CD4-positive, alpha-beta T cell treated with Interleukin-15 for 4 hours (primary cell): ENCODE measurements around the gene PRDX2.
"Not testable (repeated sequence)": the region's sequence is repeated elsewhere in the genome, so short reads cannot be mapped to it uniquely, and the experiment has no call there.

ENCODE experiments used
- DNase-seq: peaks from one replicate; pipeline ENCODE4 v3.0.0-alpha.2; 2020; ENCODE audit warnings: low spot score

PRDX2 gene

DNA sequence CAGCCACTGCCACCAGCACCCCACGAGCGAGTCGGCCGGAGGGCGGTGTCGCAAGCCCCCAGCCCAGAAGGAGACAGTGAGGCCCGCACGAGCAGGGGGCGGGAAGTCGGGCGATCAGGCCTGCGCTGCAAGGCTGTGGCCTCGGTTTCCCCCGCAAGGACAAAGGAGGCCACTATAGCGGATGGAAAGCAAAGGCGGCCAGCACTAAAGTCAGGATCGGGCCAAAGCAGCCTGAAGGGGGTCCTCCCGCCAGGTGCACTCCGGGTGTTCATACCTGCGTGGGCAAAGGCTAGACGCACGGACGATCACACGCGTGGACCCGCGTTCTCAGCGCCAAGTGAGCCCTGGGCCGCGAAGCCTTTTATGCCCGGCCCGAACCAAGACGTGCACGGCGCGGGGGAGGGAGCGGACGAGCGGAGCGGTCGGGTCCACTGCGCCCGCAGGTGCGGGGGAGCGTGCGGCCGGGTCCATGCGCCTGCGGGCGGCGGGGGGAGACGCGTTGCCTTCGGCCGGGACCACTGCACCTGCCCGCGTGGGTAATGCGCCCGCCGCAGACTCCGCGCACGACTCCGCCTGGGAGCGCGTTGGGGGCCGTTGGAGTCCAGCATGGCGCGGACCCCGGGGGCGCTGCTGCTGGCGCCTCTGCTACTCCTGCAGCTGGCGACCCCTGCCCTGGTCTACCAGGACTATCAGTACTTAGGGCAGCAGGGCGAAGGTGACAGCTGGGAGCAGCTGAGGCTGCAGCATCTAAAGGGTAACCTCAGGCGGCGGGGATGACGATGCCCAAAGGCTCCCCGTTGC, at the start of gene PRDX2, which contains the start of gene THSD8:
TSS of gene PRDX2 (minus strand) at position 335 of the 801 bp plus-strand sequence. CDS start 539 bp downstream, outside the sequence.
TSS of gene THSD8 (plus strand) at position 604 of the 801 bp plus-strand sequence. CDS start at position 607, 3 bp downstream.
- peak; percentile 75 for DNase-seq

DNA sequence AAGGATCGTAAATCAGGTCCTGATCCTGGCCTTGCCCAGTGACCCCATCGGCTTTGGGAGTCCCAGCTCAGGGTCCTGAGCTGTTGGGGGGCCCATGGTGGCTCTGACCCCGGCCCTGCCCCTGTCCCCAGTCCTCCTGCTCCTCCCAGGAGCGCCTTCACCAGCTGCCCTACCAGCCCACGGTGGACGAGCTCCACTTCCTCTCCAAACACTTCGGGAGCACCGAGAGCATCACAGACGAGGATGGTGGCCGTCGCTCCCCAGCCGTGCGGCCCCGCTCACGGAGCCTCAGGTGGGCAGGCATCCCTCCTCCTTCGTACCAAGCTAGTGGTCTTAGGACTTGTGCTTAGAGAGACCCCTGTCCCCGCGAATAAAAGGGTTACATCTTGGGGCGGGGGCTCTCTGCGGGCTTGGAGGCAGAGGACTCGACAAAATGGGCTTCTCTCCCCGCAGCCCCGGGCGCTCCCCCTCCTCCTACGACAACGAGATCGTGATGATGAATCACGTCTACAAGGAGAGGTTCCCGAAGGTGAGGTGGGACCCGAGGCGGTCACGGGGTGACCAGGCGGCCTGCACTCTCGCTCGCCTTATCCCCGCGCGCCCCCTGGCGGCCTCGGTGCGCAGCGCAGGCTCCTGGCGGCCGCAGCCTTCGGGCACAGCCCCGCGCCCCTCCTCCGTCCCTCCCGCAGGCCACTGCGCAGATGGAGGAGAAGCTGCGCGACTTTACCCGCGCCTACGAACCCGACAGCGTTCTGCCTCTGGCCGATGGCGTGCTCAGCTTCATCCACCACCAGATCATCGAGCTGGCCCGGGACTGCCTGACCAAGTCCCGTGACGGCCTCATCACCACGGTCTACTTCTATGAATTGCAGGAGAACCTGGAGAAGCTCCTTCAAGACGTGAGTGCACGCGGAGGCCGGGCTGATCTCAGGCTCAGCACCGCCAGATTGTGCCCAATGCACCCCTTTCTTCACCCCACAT, 45.8 kb upstream of the PRDX2 start:
- peak; percentile 84 for DNase-seq

DNA sequence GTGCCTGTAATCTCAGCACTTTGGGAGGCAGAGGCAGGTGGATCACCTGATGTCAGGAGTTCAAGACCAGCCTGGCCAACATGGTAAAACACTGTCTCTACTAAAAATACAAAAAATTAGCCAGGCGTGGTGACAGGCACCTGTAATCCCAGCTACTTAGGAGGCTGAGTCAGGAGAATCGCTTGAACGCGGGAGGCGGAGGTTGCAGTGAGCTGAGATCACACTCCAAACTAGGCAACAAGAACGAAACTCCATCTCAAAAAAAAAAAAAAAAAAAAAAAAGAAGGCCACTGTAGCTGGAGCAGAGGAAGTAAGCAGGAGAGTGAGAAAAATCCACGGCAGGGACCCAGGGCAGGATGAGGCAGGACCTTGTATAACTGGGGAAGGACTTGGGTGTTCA, 45.0 kb upstream of the PRDX2 start:
- not testable (repeated sequence) for DNase-seq

DNA sequence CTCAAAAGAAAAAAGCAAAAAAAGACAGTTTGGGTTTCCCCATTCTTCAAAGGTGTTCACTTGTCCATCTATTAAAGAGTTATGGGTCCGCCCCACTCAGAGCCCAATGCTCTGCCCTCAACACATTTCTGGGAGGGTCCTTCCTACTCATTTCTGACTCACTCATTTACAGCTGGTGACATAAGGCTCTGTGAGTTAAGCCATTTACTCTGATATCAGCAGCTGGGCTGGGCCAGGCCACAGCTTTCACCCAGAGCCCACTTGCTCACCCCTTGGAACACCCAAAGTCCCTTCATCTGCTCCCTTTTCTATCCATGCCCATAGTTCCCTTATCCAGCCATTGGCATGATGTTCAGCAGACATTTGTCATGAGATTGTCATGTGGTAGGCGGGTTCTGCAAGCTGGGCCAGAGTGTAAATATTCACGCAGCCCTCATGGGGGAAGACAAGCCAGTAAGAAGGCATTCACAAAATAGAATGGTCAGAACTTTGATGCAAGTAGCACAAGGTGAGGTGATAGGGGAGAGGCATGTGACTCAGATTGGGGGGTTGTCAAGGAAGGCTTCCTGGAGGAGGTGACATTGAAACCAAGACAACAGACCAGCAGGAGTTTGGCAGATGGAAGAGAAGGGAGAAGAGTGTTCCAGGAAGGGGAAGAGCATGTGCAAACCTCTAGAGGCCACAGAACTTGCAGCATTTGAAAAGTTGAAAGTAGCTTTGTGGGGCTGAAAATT, 42.6 kb upstream of the PRDX2 start:
- DNase-seq: no peak

DNA sequence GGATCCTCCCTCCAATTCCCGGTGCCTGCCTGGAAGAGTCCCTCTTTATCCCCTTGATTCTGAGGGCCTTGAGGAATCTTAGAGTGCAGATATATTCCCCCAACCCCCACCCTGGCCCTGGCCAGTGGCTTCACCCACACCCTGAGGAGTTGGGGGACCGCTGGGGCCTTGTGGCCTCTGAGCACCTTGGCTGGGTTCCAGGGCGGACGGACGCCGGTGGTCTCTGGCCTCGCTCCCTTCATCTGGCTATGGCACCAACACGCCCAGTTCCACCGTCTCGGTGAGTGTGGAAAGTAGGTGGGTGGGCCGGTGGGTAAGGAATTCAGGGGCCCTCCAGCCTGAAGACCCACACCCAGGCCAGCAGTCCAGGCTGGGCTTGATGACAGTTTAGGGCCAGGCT, 41.7 kb upstream of the PRDX2 start:
- no peak for DNase-seq

DNA sequence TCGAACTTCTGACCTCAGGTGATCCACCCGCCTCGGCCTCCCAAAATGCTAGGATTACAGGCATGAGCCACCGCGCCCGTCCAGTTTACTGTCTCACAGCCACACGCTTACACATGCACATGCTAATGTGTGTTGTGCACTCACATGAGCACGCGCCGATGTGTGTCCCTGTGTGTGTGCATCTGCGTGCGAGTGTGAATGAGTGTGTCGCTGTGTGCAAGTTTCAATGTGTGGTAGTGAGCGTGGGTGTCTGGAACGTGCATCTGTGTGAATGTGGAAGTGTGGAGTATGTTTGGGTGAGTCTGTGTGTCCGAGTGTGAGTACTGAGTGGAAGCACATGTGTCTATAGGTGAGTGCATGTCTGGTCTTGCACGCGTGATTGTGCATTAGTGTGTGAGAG, 40.9 kb upstream of the PRDX2 start:
- no peak for DNase-seq

DNA sequence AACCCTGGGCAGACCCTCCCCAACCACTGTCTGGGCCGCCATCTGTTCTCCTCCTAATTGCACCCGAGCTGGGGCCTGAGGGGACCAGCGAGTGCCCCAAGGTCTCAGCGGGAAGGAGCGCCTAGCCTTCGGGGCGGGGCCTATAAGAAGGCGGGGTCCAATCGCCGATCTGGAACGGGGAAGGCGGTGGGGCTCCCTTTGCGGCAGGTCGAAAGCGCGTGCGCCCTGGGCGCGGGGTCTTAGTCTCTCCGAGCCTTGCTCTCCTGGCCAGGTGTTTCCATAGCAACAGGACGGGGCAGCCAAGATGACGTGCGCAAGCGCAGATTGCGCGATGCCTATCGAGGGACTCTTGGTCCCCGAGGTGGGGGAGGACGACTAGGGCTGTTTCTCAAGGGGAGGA, 39.5 kb upstream of the PRDX2 start:
- no peak for DNase-seq

DNA sequence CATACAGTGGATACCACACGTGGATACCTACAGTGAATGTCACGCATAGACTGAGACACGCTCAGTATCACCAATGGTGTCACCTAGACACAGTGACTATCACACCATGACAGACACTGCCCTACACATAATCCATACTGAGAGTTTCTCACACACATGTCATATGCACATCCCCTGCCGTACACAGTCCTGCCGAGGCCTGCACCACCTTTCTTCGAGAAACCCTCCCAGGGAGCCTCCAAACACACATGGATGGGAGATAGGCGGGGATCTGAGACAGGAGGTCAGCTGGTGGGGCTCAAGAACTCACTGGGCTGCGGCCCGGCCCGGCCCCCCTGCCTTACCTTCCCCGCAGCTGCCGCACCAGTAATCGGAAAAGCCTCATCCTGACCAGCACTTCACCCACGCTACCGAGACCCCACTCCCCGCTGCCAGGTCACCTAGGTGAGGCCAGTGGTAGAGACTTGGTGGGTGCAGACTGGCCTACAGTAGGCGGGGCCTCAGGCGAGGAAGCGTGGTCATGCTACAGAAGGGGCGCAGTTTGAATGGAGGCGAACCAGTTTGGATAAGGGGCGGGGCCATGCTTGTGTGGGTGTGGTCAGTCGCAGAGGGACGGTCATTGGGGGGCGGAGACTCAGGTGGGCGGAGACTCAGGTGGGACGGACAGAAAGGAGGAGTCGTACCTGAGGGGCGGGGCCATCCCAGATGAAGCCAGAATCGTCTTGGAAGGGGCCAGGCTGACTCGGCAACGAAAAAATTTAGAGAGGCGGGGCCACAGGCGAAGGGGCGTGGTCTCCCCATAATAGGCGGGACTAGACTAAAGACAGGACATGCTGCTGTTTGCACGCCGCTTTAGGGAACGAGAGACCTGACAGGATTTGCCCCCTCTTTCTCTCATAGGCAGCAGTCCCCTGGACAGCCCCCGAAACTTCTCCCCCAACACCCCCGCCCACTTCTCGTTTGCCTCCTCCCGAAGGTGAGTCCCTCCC, 38.8 kb upstream of the PRDX2 start:
- no peak for DNase-seq

DNA sequence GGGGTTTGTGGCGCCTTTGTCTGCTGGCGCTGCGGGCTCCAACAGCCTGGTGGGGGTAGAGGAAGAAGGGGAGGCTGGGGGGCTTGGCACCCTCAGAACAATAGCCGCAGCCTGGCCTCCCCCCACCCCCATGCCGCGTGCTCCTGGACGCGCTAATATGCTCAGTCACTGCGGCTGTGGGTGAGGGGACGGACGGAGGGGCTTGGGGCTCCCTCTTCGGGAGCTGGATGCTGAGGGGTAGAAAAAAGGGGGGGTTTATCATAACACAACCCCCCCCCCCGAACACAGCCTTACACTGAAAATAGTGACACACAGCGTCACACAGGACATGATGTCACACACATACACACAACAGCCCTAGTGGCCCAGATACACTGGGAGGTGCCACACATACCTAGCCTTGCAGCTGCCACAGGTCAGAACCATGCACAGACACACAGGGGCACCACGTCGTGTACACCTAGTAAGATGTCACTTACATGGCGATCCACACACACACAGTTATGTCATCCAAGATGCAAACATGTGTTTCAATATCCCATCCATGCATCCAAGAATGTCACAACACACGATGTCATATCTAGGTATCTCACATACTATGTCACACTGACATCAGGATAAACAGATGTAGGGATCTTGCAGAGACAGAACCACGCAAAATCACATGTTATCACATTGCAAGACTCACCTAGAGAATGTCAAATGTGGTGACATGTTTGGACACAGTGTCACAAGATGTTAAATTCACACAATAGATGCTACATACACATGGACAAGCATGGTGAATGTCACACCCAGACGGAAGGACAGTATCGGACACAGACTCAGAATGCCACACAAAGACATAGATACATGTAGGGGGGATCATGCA, 37.5 kb upstream of the PRDX2 start:
- no peak for DNase-seq

DNA sequence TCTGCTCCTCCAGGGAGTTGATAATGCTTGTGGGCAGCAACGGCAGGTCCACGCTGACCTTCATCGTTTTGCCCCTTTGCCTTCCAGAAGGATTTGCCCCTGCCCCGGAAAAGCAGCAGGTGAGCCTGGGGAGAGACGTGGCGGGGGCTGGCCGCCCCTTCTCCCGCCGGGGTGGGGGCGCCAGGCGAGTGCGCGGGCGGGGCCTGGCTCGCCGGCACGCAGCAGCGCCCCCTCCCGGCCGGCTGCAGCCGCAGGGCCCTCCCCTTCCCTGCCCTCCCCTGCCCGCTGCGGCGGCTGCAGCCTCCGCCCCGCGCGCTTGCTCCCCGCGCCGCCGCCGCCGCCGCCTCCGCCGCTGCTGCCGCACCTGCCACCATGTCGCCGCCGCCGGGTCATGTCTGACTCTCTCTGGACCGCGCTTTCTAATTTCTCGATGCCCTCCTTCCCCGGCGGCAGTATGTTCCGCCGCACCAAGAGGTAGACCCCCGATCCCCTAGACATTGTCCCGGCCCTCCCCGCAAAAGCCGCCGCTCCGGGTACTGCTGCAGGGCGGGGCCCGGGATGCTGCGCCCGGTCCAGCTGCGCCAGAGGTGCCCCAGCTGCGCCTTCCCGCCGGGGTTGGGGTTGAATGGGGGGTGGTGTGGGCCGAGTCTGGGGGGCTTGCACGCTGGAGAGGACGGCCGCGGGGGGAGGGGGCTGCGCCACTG, 36.7 kb upstream of the PRDX2 start, which contains the start of gene MAST1:
TSS of gene MAST1 (plus strand) at position 334 of the 704 bp plus-strand sequence. CDS start at position 392, 58 bp downstream.
- DNase-seq: peak; percentile 25

DNA sequence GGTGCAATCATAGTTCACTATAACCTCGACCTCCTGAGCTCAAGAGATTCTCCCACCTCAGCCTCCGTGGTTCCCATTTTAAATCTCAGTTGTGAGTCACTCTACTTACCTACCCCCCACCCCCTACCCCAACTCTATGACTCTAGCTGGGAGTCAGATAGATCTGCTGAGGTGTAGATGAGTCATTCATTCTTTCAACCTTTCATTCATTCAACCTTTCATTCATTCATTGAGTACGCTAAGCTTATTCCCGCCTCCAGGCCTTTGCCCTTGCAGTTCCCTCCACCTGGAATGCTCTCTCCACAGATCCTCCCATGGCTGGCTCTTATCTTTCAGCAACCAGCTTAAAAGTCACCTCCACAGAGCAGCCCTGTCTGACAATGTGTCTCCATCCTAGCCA, 35.6 kb upstream of the PRDX2 start:
- DNase-seq: no peak

DNA sequence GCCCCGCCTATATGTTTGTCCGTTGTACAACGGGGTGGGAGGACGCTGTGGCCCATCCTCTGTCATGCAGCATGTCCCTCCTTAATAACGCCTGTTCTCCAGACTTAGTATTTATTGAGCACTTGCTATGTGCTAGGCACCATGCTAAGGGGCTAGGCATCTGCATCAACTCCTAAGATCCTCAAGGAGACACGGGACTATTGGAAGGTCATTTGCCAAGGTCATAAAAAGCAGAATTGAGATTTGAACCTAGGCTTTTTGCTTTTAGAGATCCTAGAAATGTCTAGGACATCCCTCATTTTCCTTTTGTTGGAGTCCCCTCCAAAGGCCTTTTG, 34.9 kb upstream of the PRDX2 start:
- DNase-seq: no peak

DNA sequence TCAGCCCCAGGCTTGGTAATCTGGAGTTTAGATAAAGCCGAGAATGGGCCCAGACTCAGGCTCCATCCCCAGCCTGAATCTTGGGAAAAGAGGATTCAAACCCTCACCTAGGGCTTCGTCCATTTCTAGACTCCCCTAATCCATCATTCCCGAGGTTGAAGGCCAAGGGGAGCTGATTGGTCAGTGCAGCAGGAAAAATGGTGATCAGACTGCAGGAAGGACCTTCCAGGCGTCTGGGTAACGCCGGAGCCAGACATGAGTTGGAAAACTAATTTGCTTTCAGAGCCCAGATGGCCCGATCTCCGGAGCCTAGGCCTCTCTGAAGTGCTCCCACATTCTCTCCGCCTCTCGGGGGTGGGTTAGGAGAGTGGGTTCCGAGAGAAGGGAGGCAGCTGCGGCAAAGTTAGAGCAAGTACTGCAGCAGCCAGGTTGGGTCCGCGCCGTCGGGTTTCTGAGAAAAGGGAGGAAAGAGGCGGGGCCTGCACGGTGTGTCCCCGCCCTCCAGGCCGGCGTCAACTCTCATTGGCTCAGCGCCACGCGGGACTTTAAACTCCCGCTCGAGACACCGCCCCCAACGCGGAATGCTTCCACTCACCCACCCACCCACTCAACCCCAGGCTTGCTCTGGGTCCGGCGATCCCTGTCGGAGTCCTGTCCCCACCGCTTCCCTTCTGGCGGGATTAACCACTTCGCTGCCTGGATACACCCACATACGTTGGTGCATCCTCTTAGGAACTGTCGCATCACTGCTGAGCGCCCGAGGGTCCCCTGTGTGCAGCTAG, 33.6 kb upstream of the PRDX2 start:
- DNase-seq: no peak

DNA sequence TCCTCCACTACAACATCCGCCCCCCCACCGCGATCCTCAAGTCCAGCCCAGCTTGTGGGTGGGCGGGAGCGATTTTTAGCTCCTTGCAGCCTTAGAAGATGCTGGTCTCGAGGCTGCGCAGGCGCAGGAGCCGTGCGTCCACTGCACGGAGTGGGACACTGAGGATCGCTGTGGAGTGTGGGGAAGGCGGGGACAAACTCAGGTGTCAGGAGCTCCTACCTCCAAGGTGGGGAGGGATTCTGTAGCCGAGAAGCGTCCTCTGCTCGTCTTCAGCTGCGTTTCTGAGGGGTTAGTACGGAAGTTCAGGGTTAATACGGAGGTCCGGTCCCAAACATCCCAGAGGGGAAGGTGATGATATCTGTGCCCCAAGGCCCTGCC, 33.0 kb upstream of the PRDX2 start, which contains the start of gene RTBDN:
TSS of gene RTBDN (minus strand) at position 14 of the 378 bp plus-strand sequence. CDS start 4,600 bp downstream, outside the sequence.
- DNase-seq: no peak

DNA sequence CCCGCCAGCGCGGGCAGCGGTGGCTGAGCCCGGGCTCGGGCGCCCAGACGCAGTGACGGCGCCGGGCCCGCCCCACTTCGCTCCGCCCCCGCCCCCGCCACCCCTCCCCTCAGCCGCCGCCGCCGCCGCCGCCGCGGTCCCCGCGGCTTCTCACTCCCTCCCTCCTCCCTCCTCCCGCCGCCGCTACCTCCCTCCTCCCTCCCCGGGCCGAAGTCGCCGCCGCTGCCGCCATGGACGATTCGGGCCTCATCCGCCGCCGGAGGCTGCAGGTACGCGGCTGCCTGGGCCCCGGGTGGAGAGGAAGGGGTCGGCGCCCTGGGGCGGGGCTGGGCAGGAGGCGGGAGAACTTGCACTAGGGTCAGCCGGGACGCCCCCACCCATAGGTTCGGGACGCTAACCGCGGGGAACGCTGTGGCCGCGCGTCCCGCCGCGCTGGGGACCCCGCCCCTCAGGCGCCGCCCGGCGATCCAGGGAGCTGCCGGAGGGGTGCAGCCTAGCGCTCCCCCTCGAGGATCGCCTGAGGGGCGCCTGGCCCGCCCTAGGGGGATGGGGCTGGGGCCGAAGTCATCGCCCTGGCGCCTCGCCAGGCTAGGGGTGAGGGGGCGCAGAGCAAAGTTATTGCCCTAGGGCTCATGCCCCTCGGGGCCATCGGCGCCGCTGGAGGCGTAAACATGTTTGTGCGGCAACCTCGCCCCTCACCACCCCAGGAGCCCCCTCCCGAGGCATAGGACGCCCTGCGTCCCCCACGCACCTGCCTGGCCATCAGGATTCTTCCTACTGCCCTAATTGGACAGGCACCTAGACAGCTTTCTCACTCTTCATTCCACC, 32.4 kb upstream of the PRDX2 start:
- DNase-seq: peak; percentile 27

DNA sequence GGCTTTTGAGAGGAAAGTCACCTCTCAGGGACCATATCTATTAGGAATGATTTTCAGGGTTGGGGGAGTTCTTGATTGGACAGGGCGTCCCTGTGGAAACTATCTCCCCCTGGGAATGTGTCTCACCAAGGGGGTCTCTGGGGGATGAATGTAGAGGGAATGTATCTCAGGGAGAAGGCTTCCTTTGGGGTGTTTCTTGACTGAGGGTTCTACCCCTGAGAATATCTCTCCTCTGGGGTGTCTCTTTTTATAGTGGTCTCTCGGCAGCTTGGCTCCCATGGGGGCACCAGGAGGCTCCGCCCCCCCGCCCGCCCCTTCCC, 31.8 kb upstream of the PRDX2 start:
- DNase-seq: no peak

DNA sequence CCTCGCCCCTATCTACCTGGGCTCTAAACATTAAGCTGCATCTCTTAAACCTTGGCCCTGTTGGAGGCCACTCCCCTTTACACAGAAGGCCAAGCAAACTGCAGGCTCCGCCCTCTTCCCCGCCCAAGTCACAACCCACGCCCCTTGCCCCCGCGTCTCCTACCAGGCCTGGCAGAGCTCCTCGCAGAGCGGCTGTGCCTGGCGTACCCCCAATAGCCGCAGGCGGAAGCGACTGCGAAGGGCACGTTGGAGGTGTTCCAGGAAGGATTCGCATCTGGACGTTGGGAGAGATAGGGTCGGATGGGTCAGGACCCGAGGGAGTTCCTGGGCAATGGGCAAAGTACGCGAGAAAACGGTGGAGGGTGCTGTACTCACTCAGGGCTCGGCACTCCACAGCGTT, 26.9 kb upstream of the PRDX2 start:
- no peak for DNase-seq
